K562 (cell line): ENCODE data around the gene SAMD13. TPM values are rescaled to one million over a fixed set of nuclear protein-coding genes. Genes with fewer than 3 reads are reported as not detected.
A peak's percentile ranks its signal among the peaks of the same experiment; 100 is the strongest.
"Not testable (repeated sequence)": the region's sequence is repeated elsewhere in the genome, so short reads cannot be mapped to it uniquely, and the experiment has no call there.

Experiments
- ATAC-seq: fragments of 200-7000 bp; cut with Tn5 transposase; 3 replicates; pipeline ENCODE4 v1.9.1; 2020; ENCODE audit warnings: moderate library complexity
- BruUV-seq: library from RNA; stranded (reverse); fragments of 400-500 nt; replicated peaks from 2 replicates; lab custom pipeline; 2021; lab: Mats Ljungman, UMichigan
- CTCF ChIA-PET: fragments of 300-600 bp; formaldehyde crosslinking; extraction: SDS; loops from one replicate; lab custom pipeline; 2021; ENCODE audit warnings: low intra/inter-chr PET ratio; lab: Yijun Ruan, JAX
- POLR2A ChIA-PET: fragments of 300-600, 350-650 bp; sonication (Branson Sonifier 250); formaldehyde crosslinking; extraction: SDS; loops from one replicate; lab custom pipeline; 2021; ENCODE audit warnings: antibody characterized with exemption, inconsistent platforms; lab: Yijun Ruan, JAX
- DNase-seq, 4 experiments: peaks; one replicate each; pipeline versions ENCODE4 v3.0.0 to v3.0.0-alpha.2; 2011 to 2018; ENCODE audit warnings: low spot score in 3 of 4, mixed read lengths in 3 of 4; ENCODE audit errors: extremely low read depth in 1 of 4
- FAIRE-seq: peaks from 2 replicates; lab custom pipeline; 2011; peaks lifted over from hg19 to GRCh38; lab: Jason Lieb, UNC
- H2AFZ ChIP-seq: 2 replicates; pipeline ENCODE4 v1.6.0; 2011; ENCODE audit warnings: low read depth, low read length, control low read depth, inconsistent platforms
- H3K27ac ChIP-seq: fragments of 200-600 bp; 3 replicates; pipeline ENCODE4 v1.8.0; 2011; ENCODE audit warnings: low read depth, mild to moderate bottlenecking, control low read depth, inconsistent platforms, low read length, moderate library complexity, mixed read lengths; ENCODE audit errors: extremely low read depth
- H3K27me3 ChIP-seq, 2 experiments: fragments of 300-600 bp in 1 of 2; 2 replicates in 1 of 2; 3 replicates in 1 of 2; pipeline versions ENCODE4 v1.6.0 to v1.8.0; 2011; ENCODE audit warnings: inconsistent platforms in 2 of 2, low read length in 2 of 2, mild to moderate bottlenecking in 1 of 2, mixed read lengths in 1 of 2, moderate library complexity in 1 of 2; ENCODE audit not compliant: control insufficient read depth in 2 of 2, insufficient read depth in 2 of 2
- H3K36me3 ChIP-seq: fragments of 300-600 bp; 3 replicates; pipeline ENCODE4 v1.8.0; 2011; ENCODE audit warnings: mild to moderate bottlenecking, low read length, inconsistent platforms; ENCODE audit not compliant: control insufficient read depth, insufficient read depth
- H3K4me1 ChIP-seq, 2 experiments: fragments of 200-600 bp in 1 of 2; replicated peaks in 1 of 2; 2 replicates in 1 of 2; 3 replicates in 1 of 2; pipeline versions ENCODE4 v1.5.1 to v1.8.0; 2011; ENCODE audit warnings: inconsistent platforms in 2 of 2, low read length in 2 of 2, mild to moderate bottlenecking in 1 of 2, mixed read lengths in 1 of 2, moderate library complexity in 1 of 2; ENCODE audit not compliant: control insufficient read depth in 2 of 2, insufficient read depth in 2 of 2
- H3K4me2 ChIP-seq: 2 replicates; pipeline ENCODE4 v1.6.1; 2011; ENCODE audit warnings: low read length, control low read depth, inconsistent platforms, mixed read lengths; ENCODE audit not compliant: insufficient read depth
- H3K4me3 ChIP-seq: fragments of 200-600 bp; sonication (generic), shearing (Covaris generic); 2 replicates; pipeline ENCODE4 v1.5.1; 2016; ENCODE audit warnings: control low read depth, inconsistent platforms
- H3K79me2 ChIP-seq: fragments of 200-600 bp; 3 replicates; pipeline ENCODE4 v1.8.0; 2011; ENCODE audit warnings: low read length, inconsistent platforms; ENCODE audit not compliant: control insufficient read depth, insufficient read depth
- H3K9ac ChIP-seq, 2 experiments: 2 replicates each; pipeline versions ENCODE4 v1.6.0 to v1.6.1; 2011; ENCODE audit warnings: low read depth in 2 of 2, low read length in 2 of 2, control low read depth in 1 of 2, inconsistent platforms in 1 of 2, mild to moderate bottlenecking in 1 of 2, mixed read lengths in 1 of 2; ENCODE audit not compliant: insufficient read depth in 1 of 2
- H3K9me1 ChIP-seq: one replicate; pipeline ENCODE4 v1.6.0; 2011; ENCODE audit warnings: inconsistent platforms, mild to moderate bottlenecking, low read length, moderate library complexity; ENCODE audit not compliant: control insufficient read depth, insufficient read depth
- H3K9me3 ChIP-seq: replicated peaks from 2 replicates; pipeline ENCODE4 v1.5.1; 2011; ENCODE audit warnings: low read depth, low read length, inconsistent platforms; ENCODE audit not compliant: control insufficient read depth, insufficient read depth
- H4K20me1 ChIP-seq: replicated peaks from 2 replicates; pipeline ENCODE4 v1.6.1; 2011; ENCODE audit warnings: low read length, inconsistent platforms, mixed read lengths; ENCODE audit not compliant: control insufficient read depth, insufficient read depth
- CBFB ChIP-seq: sonication (generic); formaldehyde crosslinking; IDR thresholded peaks from 2 replicates; pipeline ENCODE4 v1.4.0; 2020; ENCODE audit warnings: mild to moderate bottlenecking, missing genetic modification reagents
- CBX1 ChIP-seq: sonication (generic); IDR thresholded peaks from 2 replicates; pipeline ENCODE4 v1.6.1; 2016; ENCODE audit warnings: antibody characterized with exemption, low read depth, mild to moderate bottlenecking
- CBX3 ChIP-seq, 2 experiments: IDR thresholded peaks; 1 replicate in 1 of 2; 2 replicates in 1 of 2; pipeline ENCODE4 v1.6.1; 2012; ENCODE audit warnings: inconsistent platforms in 2 of 2, low read length in 2 of 2, borderline replicate concordance in 1 of 2, control low read depth in 1 of 2
- CBX5 ChIP-seq: IDR thresholded peaks from 2 replicates; pipeline ENCODE4 v1.6.1; 2014; ENCODE audit warnings: low read depth, borderline replicate concordance
- STAT5B ChIP-seq: fragments of 250-450 bp; sonication (Bioruptor Pico); IDR thresholded peaks from 2 replicates; pipeline ENCODE4 v1.8.0; 2021; ENCODE audit warnings: mild to moderate bottlenecking, inconsistent platforms
- TRIM28 ChIP-seq: fragments of 450-650 bp; IDR thresholded peaks from 2 replicates; pipeline ENCODE4 v1.6.1; 2017
- ZNF184 ChIP-seq: sonication (generic); formaldehyde crosslinking; IDR thresholded peaks from 2 replicates; pipeline ENCODE4 v1.5.0; 2020; ENCODE audit warnings: missing genetic modification reagents
- ZNF551 ChIP-seq: fragments of 250-450 bp; sonication (Bioruptor Pico); IDR thresholded peaks from 2 replicates; pipeline ENCODE4 v1.5.0; 2021; ENCODE audit warnings: mild to moderate bottlenecking, moderate library complexity
- WGBS: fragments of 100-300 bp; shearing (Covaris generic); methylation state at CpG from one replicate; pipeline ENCODE4 v1.1.6; 2016; ENCODE audit warnings: low coverage, mixed read lengths; ENCODE audit not compliant: insufficient coverage; ENCODE audit errors: missing lambda C conversion rate; 5-methylcytosine and 5-hydroxymethylcytosine counted together
- in situ Hi-C: fragments of 300-500 bp; cut with MboI; formaldehyde crosslinking; loops from 4 replicates; pipeline ENCODE4 v1.15.0; 2018; ENCODE audit warnings: inconsistent platforms, mixed read lengths
- intact Hi-C: fragments of 100-400 bp; cut with micrococcal nuclease; formaldehyde crosslinking; loops from 2 replicates; pipeline ENCODE4 v1.14.2; 2022
- polyA plus RNA-seq, 8 experiments: library from polyadenylated mRNA; depleted of rRNA in 4 of 8; stranded (reverse) in 5 of 8; unstranded in 3 of 8; fragments of >200 nt; fragmentation: Nextera tagmentation in 2 of 8; fragmentation: Illumina TruSeq in 1 of 8; extraction: Ambion mirVana in 2 of 8; extraction: Trizol in 1 of 8; gene quantifications; 2 replicates each; pipeline versions ENCODE4 v1.2.1 to v1.2.3, GENCODE V29; 2011 to 2014; ENCODE audit warnings: inconsistent platforms in 1 of 8, missing spikeins in 1 of 8
- total RNA-seq, 7 experiments: library from RNA; depleted of rRNA in 6 of 7; stranded (reverse); fragments of >200 nt in 6 of 7; fragmentation: Illumina TruSeq in 2 of 7; extraction: Trizol in 2 of 7; gene quantifications; 2 replicates each; pipeline versions ENCODE4 v1.2.1 to v1.2.3, GENCODE V29; 2011 to 2021; ENCODE audit warnings: low replicate concordance in 1 of 7

Gene SAMD13
- total and polyA plus RNA-seq, 9 of the 15 experiments (the other 6 are each of a cell fraction or from before 2014, with no cell fraction given), result 0.78 to 2.7 (median 1.00) TPM

DNA sequence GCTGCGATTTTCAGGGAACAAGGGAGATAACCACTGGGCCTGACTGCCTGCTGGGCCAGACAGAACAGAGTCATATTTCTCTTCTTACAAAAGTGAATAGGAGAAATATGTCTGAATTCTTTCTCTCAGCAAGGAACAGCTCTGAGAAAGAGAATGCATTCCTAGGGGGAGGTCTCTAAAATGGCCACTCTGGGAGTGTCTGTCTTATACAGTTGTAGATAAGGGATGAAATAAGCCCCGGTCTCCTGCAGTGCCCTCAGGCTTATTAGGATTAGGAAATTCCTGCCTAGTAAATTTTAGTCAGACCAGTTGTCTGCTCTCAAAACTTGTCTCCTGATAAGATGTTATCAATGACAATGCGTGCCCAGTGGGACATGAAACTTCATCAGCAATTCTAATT is 14.1 kb upstream of the SAMD13 start:
- not testable (repeated sequence) for DNase-seq

DNA sequence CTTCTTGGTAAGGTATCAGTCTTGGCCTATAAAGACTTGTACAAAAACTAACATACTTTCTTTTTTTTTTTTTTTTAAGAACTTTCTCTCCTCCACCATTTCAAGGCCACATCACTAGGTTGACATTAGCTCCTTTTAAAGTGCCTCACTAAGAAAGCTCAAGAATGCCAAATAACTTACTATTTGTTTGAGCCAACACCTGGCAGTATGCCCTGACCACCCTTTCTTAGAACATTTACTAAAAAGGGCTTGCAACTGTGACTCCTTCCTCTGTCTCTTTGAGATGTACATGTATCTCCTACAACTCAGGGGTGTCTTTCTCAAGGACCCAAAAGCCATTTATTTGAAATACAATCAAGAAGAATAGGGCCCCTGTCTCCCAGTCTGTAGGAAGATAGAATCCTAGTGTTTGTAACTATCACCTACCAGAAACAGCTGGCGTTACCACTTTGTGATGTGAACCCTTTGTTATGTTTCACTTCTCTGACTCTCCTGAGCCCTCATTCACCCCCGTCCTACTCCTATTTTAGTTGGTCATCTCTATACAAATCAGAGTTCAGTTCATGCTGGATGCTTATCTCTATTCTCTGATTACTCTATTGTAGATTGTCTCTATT is 12.2 kb upstream of the SAMD13 start:
- H3K4me3 ChIP-seq, result no peak overlapping the region
- 18% methylated on average over 2 of the region's 2 CpGs for WGBS
- no peaks in the 10 kb centered on the region for H3K36me3 ChIP-seq
- in situ Hi-C loops, result no loop called here
- no peaks in the 10 kb centered on the region for H3K79me2 ChIP-seq
- H3K27ac ChIP-seq, result no peak overlapping the region
- H3K27me3 ChIP-seq, result no peaks in the 10 kb centered on the region
- ChIA-PET POLR2A (no interaction called here), CTCF (no interaction called here)
- no peak overlapping the region for H3K9ac ChIP-seq
- H3K4me2 ChIP-seq, result no peak overlapping the region
- H2AFZ ChIP-seq, result no peak overlapping the region
- H3K4me1 ChIP-seq, result no peaks in the 10 kb centered on the region; a peak in 1 of 5 replicates
- H3K9me3 ChIP-seq, result 0 out of 2 replicates have a peak, but pooled peaks cover 2% of the 10 kb centered on the region
- ATAC-seq, result no peak
- H4K20me1 ChIP-seq, result no peaks in the 10 kb centered on the region
- TF ChIP-seq ZNF184 (CRISPR knock-in tag), result no peak
- TF ChIP-seq CBFB (CRISPR knock-in tag), result no peak
- no peak for TF ChIP-seq ZNF551
- no peak for TF ChIP-seq STAT5B
- DNase-seq, result no peak
- intact Hi-C loops, result no loop called here
- no peak for FAIRE-seq
- no TSS peak for BruUV-seq
- no peaks in the 10 kb centered on the region for H3K9me1 ChIP-seq

More for the DNA sequence above, 14.1 kb upstream of the SAMD13 start:
- in situ Hi-C loops, intact Hi-C loops, H4K20me1 ChIP-seq, H3K4me3 ChIP-seq, H3K9me1 ChIP-seq, H3K79me2 ChIP-seq, H3K4me1 ChIP-seq, H3K9ac ChIP-seq, CTCF ChIA-PET, H3K4me2 ChIP-seq, FAIRE-seq, H2AFZ ChIP-seq, BruUV-seq, H3K9me3 ChIP-seq, ATAC-seq, H3K36me3 ChIP-seq, H3K27me3 ChIP-seq, H3K27ac ChIP-seq: not testable (repeated sequence)
- WGBS, result 21% methylated on average over 3 of the region's 3 CpGs
- POLR2A ChIA-PET, result interaction anchor here (1.1 kb wide), 1 partner anchor 14 kb away, joined by 3 read pairs; the partner anchor contains the start of gene SAMD13
- TF ChIP-seq TRIM28 (peak; percentile 61; the same call in 1 of the 2 replicates), CBX3 (IDR thresholded peaks at IDR 0.05; ENCODE audit: borderline replicate concordance in 1 of 2, low read length in 2 of 2) (0 out of 3 replicates have a peak, but pooled peaks of 1 of the 2 experiments have one; percentile 37), CBX1 (0 out of 2 replicates have a peak, but pooled peaks have one; percentile 57), CBX5 (peak; percentile 87)
